Mammary epithelial cell (primary cell): ENCODE data around the gene C11orf54.

Experiments used
- CTCF ChIP-seq, 2 donors: IDR thresholded peaks in 1 of 2; conservative IDR thresholded peaks in 1 of 2; 2 replicates each; pipeline ENCODE4 v1.5.1; 2011 to 2012; ENCODE audit warnings: inconsistent platforms in 2 of 2, low read length in 2 of 2, mild to moderate bottlenecking in 2 of 2, control low read depth in 1 of 2, low read depth in 1 of 2; ENCODE audit not compliant: insufficient read depth in 1 of 2; ENCODE audit errors: extremely low read depth in 1 of 2
- EZH2 ChIP-seq: IDR thresholded peaks from 2 replicates; pipeline ENCODE4 v1.6.1; 2012; ENCODE audit warnings: low read length, inconsistent platforms, borderline replicate concordance

DNA sequence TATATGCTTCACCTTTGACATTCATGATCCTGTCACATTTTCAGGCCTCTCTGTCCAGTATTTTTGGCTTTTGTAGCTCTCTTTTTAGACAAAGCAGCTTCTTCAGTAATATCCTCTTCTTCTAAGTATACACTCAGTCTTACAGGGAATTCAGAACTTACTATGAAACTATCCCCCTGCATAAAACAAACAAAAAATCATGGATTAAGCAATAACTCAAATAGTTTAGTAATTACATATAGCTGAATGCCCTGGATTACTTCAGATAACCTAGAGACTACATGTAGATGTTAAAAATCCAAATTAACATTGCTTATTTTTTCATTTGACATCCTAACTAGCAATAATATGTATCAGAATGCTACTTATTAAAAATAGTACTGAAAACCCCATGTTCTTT, 5.3 kb upstream of the C11orf54 start:
- no peak for TF ChIP-seq CTCF (conservative IDR thresholded peaks at IDR 0.05 in 1 of 2, IDR thresholded peaks at IDR 0.05 in 1 of 2; ENCODE audit: extremely low read depth in 1 of 2, insufficient read depth in 1 of 2, low read depth in 1 of 2, low read length in 2 of 2)
- no peak for TF ChIP-seq EZH2
